Measurements from ENCODE around the gene ZNF311. TPM values are rescaled to one million over a fixed set of nuclear protein-coding genes. Genes with fewer than 3 reads are reported as not detected.
"Not testable (repeated sequence)": the region's sequence is repeated elsewhere in the genome, so short reads cannot be mapped to it uniquely, and the experiment has no call there.

ZNF311 gene
- total RNA-seq, 1 donor from 2014 or later: 1.6 TPM

DNA sequence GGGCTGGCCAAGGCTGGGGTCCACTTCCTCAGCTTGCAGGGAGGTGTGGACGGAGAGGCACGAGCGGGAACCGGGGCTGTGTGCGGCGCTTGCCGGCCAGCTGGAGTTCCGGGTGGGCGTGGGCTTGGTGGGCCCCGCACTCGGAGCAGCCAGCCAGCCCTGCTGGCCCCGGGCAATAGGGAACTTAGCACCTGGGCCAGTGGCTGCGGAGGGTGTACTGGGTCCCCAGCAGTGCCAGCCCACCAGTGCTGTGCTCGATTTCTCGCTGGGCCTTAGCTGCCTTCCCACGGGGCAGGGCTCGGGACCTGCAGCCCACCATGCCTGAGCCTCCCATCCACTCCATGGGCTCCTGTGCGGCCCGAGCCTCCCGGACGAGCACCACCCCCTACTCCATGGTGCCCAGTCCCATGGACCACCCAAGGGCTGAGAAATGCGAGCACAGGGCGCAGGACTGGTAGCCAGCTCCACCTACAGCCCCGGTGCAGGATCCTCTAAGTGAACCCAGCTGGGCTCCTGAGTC lies 47.3 kb downstream of the ZNF311 start:
- not testable (repeated sequence) for H3K4me1 ChIP-seq (ENCODE audit: control insufficient read depth in 3 of 3, insufficient read depth in 3 of 3, low read length in 3 of 3); H3K36me3 ChIP-seq (ENCODE audit: control insufficient read depth in 3 of 3, insufficient read depth in 3 of 3, low read length in 3 of 3); H3K9me3 ChIP-seq (ENCODE audit: control insufficient read depth in 3 of 3, low read length in 3 of 3); H3K27ac ChIP-seq (ENCODE audit: low read depth, low read length); H3K4me3 ChIP-seq (ENCODE audit: low read length in 3 of 3); H3K9ac ChIP-seq (ENCODE audit: low read depth in 1 of 3, low read length in 3 of 3)
- H3K27me3 ChIP-seq (ENCODE audit: control insufficient read depth in 3 of 3, insufficient read depth in 3 of 3, low read length in 3 of 3): peaks cover 6 to 14% (median 12%) of the 10 kb centered on the region in 3 donors

DNA sequence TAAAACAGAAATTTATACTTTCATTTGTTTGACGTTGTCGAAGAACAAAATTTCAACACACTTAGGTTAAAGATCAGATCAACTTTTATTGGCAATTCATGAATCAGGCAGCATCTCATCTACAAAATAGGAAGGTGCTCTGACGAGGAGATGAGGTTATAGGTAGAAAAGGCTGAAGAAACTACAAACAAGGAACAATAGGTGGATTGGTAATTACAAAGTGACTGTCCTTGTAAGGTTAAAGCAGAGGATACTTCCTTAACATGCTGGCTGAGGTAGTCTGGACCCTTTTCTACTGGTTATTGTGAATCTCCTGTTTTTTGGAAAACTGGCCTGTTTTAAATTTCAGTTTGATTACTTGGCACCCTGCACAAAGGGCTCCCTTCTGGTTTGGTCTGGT lies 48.8 kb downstream of the ZNF311 start:
- Histone ChIP-seq H3K27ac (ENCODE audit: low read depth, low read length) (no peak overlapping the region), H3K4me1 (ENCODE audit: control insufficient read depth in 3 of 3, insufficient read depth in 3 of 3, low read length in 3 of 3) (peaks cover 0 to 4% (median 0%) of the 10 kb centered on the region in 3 donors), H3K4me3 (ENCODE audit: low read length in 3 of 3) (no peak overlapping the region), H3K9me3 (ENCODE audit: control insufficient read depth in 3 of 3, low read length in 3 of 3) (no peaks in the 10 kb centered on the region), H3K9ac (ENCODE audit: low read depth in 1 of 3, low read length in 3 of 3) (no peak overlapping the region), H3K36me3 (ENCODE audit: control insufficient read depth in 3 of 3, insufficient read depth in 3 of 3, low read length in 3 of 3) (no peaks in the 10 kb centered on the region), H3K27me3 (ENCODE audit: control insufficient read depth in 3 of 3, insufficient read depth in 3 of 3, low read length in 3 of 3) (peaks cover 5 to 14% (median 12%) of the 10 kb centered on the region in 3 donors)

DNA sequence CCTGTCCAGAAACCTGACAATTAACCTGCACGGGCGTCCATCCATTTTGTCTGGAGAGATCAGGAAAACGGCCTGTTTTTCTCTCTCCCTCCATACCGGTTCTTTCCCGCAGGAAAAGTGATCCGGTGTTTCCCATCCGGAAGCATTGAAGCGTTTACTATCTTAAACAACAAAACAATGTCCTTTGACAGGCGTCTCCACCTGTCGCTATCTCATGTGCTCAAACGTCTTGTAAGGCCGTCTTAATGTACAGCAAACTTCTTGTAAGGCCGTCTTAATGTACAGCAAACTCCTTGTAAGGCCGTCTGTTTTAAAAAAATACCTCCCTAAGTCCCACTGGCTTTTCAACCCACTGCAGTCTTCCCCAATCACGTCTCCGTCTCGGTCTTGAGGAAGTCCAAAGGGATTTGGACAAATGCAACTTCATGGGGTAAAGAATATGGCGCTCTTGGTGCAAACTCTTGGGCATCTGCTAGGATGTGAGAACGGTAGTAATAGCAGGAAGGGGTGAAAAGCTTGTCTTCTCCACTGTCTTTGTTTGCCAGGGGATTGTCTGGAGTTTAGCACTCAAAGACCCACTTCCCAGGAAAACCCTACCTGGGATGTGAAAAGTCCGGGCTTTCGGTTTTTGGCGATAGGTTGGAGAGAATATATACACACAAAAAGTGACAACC lies 51.4 kb downstream of the ZNF311 start:
- peaks cover 0 to 14% (median 6%) of the 10 kb centered on the region in 3 donors for H3K27me3 ChIP-seq (ENCODE audit: control insufficient read depth in 3 of 3, insufficient read depth in 3 of 3, low read length in 3 of 3)
- H3K9ac ChIP-seq (ENCODE audit: low read depth in 1 of 3, low read length in 3 of 3): no peak overlapping the region
- no peaks in the 10 kb centered on the region for H3K36me3 ChIP-seq (ENCODE audit: control insufficient read depth in 3 of 3, insufficient read depth in 3 of 3, low read length in 3 of 3)
- peaks cover 0 to 4% (median 0%) of the 10 kb centered on the region in 3 donors for H3K4me1 ChIP-seq (ENCODE audit: control insufficient read depth in 3 of 3, insufficient read depth in 3 of 3, low read length in 3 of 3)
- no peak overlapping the region for H3K27ac ChIP-seq (ENCODE audit: low read depth, low read length)
- H3K9me3 ChIP-seq (ENCODE audit: control insufficient read depth in 3 of 3, low read length in 3 of 3): no peaks in the 10 kb centered on the region
- H3K4me3 ChIP-seq (ENCODE audit: low read length in 3 of 3): peak overlapping the region in 2 of 3 donors; percentile 8 to 26

DNA sequence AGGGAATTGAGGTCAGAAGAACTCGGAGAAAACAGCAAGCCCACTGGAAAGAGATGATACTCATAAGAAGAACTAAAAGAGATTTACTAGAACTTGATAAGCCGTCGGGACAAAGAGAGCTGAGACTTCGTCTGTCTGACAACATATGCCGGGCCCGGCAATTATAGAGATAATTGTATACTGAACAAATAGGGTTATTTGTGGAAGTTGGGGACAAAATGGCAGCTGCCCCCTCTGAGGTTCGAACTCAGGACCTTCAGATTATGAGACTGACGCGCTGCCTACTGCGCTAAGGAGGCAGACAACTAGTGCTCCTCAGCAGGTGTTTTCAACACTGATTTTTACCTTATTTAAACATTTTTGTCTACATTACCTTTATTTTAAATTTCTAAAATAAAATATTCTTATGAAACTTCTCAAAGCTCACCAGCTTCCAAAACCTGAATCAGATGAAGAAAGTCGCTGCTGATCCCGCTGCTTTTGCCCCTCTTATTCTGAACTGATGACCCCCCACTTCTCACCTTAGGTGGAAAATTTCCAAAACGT lies 52.0 kb downstream of the ZNF311 start:
- H3K4me3 ChIP-seq (ENCODE audit: low read length in 3 of 3): peak overlapping the region in 1 of 3 donors; percentile 26
- H3K9me3 ChIP-seq (ENCODE audit: control insufficient read depth in 3 of 3, low read length in 3 of 3): no peaks in the 10 kb centered on the region
- H3K9ac ChIP-seq (ENCODE audit: low read depth in 1 of 3, low read length in 3 of 3): no peak overlapping the region
- peaks cover 0 to 4% (median 0%) of the 10 kb centered on the region in 3 donors for H3K4me1 ChIP-seq (ENCODE audit: control insufficient read depth in 3 of 3, insufficient read depth in 3 of 3, low read length in 3 of 3)
- no peaks in the 10 kb centered on the region for H3K36me3 ChIP-seq (ENCODE audit: control insufficient read depth in 3 of 3, insufficient read depth in 3 of 3, low read length in 3 of 3)
- H3K27me3 ChIP-seq (ENCODE audit: control insufficient read depth in 3 of 3, insufficient read depth in 3 of 3, low read length in 3 of 3): peaks cover 0 to 14% (median 6%) of the 10 kb centered on the region in 3 donors
- no peak overlapping the region for H3K27ac ChIP-seq (ENCODE audit: low read depth, low read length)

DNA sequence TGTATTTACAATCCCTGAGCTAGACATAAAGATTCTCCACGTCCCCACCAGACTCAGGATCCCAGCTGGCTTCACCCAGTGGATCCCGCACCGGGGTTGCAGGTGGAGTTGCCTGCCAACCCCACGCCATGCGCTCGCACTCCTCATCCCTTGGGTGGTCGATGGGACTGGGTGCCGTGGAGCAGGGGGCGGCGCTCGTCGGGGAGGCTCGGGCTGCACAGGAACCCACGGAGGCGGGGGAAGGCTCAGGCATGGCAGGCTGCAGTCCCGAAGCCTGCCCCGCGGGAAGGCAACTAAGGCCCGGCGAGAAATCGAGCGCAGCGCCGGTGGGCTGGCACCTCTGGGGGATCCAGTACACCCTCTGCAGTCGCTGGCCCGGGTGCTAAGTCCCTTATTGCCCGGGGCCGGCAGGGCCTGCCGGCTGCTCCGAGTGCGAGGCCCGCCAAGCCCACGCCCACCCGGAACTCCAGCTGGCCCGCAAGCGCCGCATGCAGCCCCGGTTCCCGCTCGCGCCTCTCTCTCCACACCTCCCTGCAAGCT lies 55.4 kb downstream of the ZNF311 start:
- H3K4me3 ChIP-seq (ENCODE audit: low read length in 3 of 3); H3K27me3 ChIP-seq (ENCODE audit: control insufficient read depth in 3 of 3, insufficient read depth in 3 of 3, low read length in 3 of 3); H3K9me3 ChIP-seq (ENCODE audit: control insufficient read depth in 3 of 3, low read length in 3 of 3); H3K9ac ChIP-seq (ENCODE audit: low read depth in 1 of 3, low read length in 3 of 3); H3K36me3 ChIP-seq (ENCODE audit: control insufficient read depth in 3 of 3, insufficient read depth in 3 of 3, low read length in 3 of 3); H3K27ac ChIP-seq (ENCODE audit: low read depth, low read length); H3K4me1 ChIP-seq (ENCODE audit: control insufficient read depth in 3 of 3, insufficient read depth in 3 of 3, low read length in 3 of 3): not testable (repeated sequence)

DNA sequence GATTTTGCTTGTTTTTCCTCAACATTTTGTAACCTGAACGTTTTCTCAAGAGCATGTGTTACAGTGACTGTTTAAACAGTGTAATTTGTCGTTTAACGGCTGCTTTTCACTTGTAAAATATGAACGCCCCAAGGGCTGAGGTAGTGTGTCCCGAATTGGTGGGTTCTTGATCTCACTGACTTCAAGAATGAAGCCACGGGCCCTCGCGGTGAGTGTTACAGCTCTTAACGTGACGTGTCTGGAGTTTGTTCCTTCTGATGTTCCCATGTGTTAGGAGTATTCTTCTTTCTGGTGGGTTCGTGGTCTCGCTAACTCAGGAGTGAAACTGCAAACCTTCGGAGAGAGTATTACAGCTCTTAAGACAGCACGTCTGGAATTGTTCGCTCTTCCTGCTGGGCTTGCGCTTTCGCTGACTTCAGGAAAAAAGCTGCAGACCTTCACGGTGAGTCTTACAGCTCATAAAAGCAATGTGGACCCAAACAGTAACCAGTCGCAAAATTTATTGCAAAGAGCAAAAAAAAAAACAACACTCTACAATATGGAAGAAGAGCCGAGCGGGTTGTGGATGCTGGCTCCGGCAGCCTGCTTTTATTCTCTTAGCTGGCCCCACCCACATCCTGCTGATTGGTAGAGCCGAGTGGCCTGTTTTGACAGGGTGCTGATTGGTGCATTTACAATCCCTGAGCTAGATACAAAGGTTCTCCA lies 56.2 kb downstream of the ZNF311 start:
- peaks cover 0 to 6% (median 0%) of the 10 kb centered on the region in 3 donors for H3K27me3 ChIP-seq (ENCODE audit: control insufficient read depth in 3 of 3, insufficient read depth in 3 of 3, low read length in 3 of 3)
- no peak overlapping the region for H3K4me3 ChIP-seq (ENCODE audit: low read length in 3 of 3)
- no peaks in the 10 kb centered on the region for H3K9me3 ChIP-seq (ENCODE audit: control insufficient read depth in 3 of 3, low read length in 3 of 3)
- no peak overlapping the region for H3K27ac ChIP-seq (ENCODE audit: low read depth, low read length)
- no peak overlapping the region for H3K9ac ChIP-seq (ENCODE audit: low read depth in 1 of 3, low read length in 3 of 3)
- peaks cover under 1 to 6% (median 5%) of the 10 kb centered on the region in 3 donors for H3K4me1 ChIP-seq (ENCODE audit: control insufficient read depth in 3 of 3, insufficient read depth in 3 of 3, low read length in 3 of 3)
- no peaks in the 10 kb centered on the region for H3K36me3 ChIP-seq (ENCODE audit: control insufficient read depth in 3 of 3, insufficient read depth in 3 of 3, low read length in 3 of 3)

DNA sequence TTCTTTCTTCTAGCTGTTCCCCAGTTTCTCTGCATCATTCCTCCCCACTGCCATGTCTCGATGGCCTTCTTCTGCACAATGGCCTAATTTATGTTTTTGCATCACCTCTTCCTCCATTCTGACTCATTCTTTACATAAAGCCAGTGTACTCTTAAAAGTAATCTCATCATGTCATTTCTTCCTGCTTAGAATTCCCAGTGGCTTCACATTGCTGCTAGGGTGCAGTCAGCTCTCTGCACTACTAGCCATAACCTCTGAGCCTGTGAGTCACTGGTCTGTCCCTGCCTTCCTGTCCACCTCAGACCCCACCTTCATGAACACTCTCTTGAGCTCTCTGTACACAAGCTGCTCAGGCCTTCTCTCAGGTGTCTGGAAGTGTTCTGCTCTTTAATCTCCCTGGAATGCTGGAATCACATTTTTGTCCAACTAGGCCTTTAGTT lies 57.3 kb downstream of the ZNF311 start:
- Histone ChIP-seq H3K9me3 (ENCODE audit: control insufficient read depth in 3 of 3, low read length in 3 of 3) (no peaks in the 10 kb centered on the region), H3K27ac (ENCODE audit: low read depth, low read length) (no peak overlapping the region), H3K4me3 (ENCODE audit: low read length in 3 of 3) (no peak overlapping the region), H3K36me3 (ENCODE audit: control insufficient read depth in 3 of 3, insufficient read depth in 3 of 3, low read length in 3 of 3) (no peaks in the 10 kb centered on the region), H3K27me3 (ENCODE audit: control insufficient read depth in 3 of 3, insufficient read depth in 3 of 3, low read length in 3 of 3) (peaks cover 0 to 8% (median 4%) of the 10 kb centered on the region in 3 donors), H3K4me1 (ENCODE audit: control insufficient read depth in 3 of 3, insufficient read depth in 3 of 3, low read length in 3 of 3) (peaks cover 4 to 12% (median 8%) of the 10 kb centered on the region in 3 donors), H3K9ac (ENCODE audit: low read depth in 1 of 3, low read length in 3 of 3) (no peak overlapping the region)

DNA sequence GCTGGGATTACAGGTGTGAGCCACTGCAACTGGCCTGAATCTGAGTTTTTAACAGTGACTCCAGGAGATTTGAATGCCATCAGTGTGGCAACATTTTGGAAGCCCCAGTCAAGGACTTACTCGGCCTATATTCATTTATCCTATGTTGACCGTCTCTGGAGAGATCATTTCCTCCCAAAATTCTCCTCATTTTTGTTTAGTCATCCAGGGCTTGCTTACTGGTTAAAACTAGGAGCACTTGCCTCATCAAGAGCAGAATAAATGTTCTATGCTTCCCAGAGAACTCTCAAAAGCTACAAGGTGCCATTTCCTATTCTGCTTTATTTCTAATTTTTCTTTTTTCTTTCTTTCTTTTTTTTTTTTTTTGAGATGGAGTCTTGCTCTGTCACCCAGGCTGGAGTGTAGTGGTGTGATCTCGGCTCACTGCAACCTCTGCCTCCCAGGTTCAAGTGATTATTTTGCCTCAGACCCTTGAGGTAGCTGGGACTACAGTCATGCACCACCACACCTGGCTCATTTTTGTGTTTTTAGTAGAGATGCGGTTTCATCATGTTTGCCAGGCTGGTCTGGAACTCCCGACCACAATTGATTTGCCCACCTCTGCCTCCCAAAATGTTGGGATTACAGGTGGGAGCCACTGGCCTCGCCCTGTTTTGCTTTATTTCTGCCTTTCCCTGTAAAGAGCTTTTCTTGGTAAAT lies 57.9 kb downstream of the ZNF311 start:
- H3K27me3 ChIP-seq (ENCODE audit: control insufficient read depth in 3 of 3, insufficient read depth in 3 of 3, low read length in 3 of 3): peaks cover 0 to 12% (median 4%) of the 10 kb centered on the region in 3 donors
- no peaks in the 10 kb centered on the region for H3K9me3 ChIP-seq (ENCODE audit: control insufficient read depth in 3 of 3, low read length in 3 of 3)
- no peak overlapping the region for H3K4me3 ChIP-seq (ENCODE audit: low read length in 3 of 3)
- no peak overlapping the region for H3K27ac ChIP-seq (ENCODE audit: low read depth, low read length)
- no peaks in the 10 kb centered on the region for H3K36me3 ChIP-seq (ENCODE audit: control insufficient read depth in 3 of 3, insufficient read depth in 3 of 3, low read length in 3 of 3)
- H3K4me1 ChIP-seq (ENCODE audit: control insufficient read depth in 3 of 3, insufficient read depth in 3 of 3, low read length in 3 of 3): peaks cover 4 to 12% (median 8%) of the 10 kb centered on the region in 3 donors
- H3K9ac ChIP-seq (ENCODE audit: low read depth in 1 of 3, low read length in 3 of 3): no peak overlapping the region

DNA sequence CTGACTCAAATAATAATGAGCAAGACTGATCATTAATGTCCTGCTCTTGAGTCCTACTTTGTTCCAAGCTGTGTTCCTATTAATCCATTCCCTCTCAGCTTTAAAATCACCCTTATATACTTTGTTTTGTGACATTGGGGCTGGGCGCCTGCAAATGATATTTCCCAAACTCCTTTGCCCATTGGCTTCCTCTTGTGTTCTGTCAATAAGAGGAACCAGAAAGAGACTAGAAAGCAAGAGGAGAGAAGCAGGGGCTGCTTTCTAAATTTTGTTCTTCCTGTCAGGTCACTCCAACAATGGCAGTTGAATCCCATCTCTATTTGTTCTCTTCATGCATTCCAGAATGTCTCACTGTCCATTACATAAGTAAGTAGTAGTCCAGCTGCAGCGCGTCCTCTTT lies 59.8 kb downstream of the ZNF311 start:
- no peak overlapping the region for H3K9ac ChIP-seq (ENCODE audit: low read depth in 1 of 3, low read length in 3 of 3)
- H3K27me3 ChIP-seq (ENCODE audit: control insufficient read depth in 3 of 3, insufficient read depth in 3 of 3, low read length in 3 of 3): peaks cover 0 to 23% (median 19%) of the 10 kb centered on the region in 3 donors
- H3K27ac ChIP-seq (ENCODE audit: low read depth, low read length): no peak overlapping the region
- H3K36me3 ChIP-seq (ENCODE audit: control insufficient read depth in 3 of 3, insufficient read depth in 3 of 3, low read length in 3 of 3): no peaks in the 10 kb centered on the region
- no peak overlapping the region for H3K4me3 ChIP-seq (ENCODE audit: low read length in 3 of 3)
- H3K9me3 ChIP-seq (ENCODE audit: control insufficient read depth in 3 of 3, low read length in 3 of 3): no peaks in the 10 kb centered on the region
- peaks cover 6 to 26% (median 23%) of the 10 kb centered on the region in 3 donors for H3K4me1 ChIP-seq (ENCODE audit: control insufficient read depth in 3 of 3, insufficient read depth in 3 of 3, low read length in 3 of 3)
